ENCODE results near the gene BAD.

- TF ChIP-seq CTCF (IDR thresholded peaks at IDR 0.05; ENCODE audit: poor library complexity) (no peak), EZH2phosphoT487 (IDR thresholded peaks at IDR 0.05; ENCODE audit: low read depth, severe bottlenecking, unreplicated experiment) (no peak)
Observed at GRCh38 chr11:64281957-64282770, 2.3 kb downstream of the BAD start.

All from hepatocyte (in vitro differentiated cells).